Urothelium cell line (cell line): Measurements from ENCODE around the gene RSPRY1.

Experiments
- DNase-seq: peaks from one replicate; pipeline ENCODE4 v3.0.0; 2011; ENCODE audit warnings: low spot score, mixed read lengths
- FAIRE-seq: peaks from 2 replicates; lab custom pipeline; 2011; peaks lifted over from hg19 to GRCh38; lab: Jason Lieb, UNC

RSPRY1 gene

DNA sequence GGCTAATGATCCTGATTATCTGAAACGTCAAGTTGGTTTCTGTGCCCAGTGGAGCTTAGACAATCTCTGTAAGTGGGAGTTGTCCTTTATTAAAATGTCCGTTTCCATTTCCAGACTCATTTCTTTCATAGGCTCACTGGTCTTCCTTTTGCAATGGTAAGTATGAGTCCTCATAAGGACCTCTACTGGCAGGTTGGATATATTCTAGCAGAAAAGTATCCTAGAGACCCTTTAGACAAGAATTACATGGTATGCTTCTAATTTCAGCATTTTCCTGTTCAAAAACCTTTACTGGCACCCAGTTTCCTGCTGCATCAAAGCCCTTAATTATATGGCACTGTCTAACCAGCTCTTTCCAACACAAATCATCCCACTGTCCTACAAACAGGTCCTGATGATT, 30.8 kb downstream of the RSPRY1 start:
- DNase-seq (no peak), FAIRE-seq (no peak)

DNA sequence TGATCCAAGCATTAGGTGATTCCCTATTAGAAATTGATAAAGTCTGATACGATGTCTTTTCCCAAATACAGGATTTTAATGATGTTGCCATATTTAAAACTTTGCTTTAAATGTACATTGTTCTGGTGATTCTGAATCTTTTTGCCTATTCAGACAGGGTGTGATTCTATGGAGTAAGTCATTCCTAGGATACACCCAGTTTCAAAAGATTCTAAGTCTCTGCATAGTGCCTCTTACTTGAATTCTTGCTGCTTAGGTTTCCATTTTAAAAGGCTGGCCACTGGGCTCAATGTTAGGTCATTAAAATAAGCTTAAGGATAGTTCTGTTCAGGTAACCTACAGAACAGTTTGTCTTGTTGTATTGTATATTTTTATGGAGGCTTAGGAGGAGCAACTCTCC, 36.9 kb downstream of the RSPRY1 start:
- no peak for FAIRE-seq
- no peak for DNase-seq

DNA sequence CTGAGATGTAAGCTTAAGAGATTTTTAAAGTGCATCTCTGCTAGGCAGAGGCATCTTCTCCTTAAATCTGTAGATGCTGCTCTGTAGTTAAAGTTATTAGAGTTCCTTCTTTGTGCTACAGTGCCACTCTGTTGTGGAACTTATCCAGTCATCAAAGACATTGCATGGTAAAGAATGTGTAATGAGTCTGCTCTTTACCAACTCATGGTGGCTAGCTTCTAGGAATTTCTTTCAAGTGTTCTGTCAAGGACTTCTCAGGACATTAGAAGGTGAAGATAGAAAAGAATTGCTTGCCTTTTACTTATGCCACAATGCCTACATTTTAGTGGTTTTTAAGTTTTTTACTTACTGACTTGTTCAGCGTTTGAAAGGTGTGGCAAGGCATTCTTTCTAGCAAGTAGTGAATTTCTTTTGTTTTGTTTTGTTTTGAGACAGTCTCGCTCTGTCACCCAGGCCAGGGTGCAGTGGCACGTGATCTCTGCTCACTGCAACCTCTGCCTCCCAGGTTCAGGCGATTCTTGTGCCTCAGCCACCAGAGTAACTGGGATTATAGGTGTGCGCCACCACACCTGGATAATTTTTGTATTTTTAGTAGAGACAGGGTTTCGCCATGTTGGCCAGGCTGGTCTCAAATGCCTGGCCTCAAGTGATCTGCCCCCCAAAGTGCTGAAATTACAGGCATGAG, 38.7 kb downstream of the RSPRY1 start:
- FAIRE-seq (no peak), DNase-seq (no peak)

DNA sequence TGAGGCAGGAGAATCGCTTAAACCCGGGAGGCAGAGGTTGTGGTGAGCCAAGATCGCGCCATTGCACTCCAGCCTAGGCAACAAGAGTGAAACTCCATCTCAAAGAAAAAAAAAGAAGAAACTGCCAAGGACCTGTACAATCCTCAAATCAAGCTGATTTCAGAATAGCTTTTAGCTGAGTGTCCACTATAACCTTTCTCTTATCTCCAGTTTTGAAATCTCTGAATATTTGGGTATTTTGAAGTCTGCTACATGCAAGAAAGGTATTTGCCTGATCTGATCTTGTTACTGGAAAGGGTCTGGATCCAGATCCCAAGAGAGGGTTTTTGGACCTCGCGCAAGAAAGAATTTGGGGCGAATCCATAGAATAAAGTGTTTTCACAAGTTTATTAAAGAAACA, 39.8 kb downstream of the RSPRY1 start:
- FAIRE-seq (no peak), DNase-seq (no peak)

DNA sequence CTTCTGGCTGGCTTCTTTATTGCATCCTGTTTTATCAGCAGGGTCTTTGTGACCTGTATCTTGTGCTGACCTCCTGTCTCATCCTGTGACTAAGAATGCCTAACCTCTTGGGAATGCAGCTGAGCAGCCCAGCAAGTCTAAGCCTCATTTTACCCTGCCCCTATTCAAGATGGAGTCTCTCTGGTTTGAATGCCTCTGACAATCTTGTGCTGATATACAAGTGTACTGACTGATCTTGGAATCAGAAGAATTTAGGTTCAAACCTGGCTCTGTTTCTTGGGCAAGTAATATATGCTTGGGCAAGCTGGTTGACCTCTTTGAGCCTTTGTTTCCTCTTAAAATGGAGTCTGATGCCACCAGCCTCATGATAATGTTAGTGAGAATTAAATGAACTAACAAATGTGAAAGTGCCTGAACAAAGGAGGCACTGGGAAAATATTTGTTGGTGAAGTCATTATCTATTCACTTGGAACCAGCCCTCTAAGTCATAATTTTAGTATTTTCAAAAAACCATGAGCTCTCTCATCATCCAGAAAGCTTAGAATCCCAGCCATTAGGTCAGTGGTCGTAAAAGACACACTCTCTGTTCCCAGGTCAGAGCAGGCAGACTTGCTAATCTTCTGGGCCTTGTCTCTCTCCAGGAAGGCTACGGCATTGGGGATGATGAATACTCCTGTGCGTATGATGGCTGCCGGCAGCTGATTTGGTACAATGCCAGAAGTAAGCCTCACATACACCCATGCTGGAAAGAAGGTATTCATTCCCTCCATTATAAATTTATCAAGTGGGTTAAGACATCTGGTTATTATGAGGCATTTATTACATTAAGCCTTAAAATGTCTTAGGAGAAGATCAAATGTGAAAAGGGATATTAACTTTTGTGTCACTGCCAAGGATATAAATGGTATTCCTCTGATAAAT, 40.8 kb downstream of the RSPRY1 start:
- FAIRE-seq: no peak
- no peak for DNase-seq

DNA sequence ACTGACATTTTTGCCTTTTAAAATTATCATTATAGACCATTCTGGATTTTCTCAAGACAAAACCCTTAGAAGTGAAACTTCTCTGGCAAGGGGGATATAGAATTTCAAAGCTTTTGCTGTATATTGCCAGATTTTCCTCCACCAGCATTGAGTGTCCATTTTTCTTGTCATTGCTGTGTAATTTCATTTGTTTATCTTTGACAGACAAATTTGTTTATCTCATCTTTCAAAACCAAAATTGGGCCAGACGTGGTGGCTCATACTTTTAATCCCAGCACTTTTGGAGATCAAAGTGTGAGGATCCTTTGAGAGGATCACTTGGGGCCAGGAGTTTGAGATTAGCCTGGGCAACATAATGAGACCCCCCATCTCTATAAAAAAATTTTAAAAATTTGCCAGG, 43.0 kb downstream of the RSPRY1 start:
- no peak for FAIRE-seq
- DNase-seq: no peak

DNA sequence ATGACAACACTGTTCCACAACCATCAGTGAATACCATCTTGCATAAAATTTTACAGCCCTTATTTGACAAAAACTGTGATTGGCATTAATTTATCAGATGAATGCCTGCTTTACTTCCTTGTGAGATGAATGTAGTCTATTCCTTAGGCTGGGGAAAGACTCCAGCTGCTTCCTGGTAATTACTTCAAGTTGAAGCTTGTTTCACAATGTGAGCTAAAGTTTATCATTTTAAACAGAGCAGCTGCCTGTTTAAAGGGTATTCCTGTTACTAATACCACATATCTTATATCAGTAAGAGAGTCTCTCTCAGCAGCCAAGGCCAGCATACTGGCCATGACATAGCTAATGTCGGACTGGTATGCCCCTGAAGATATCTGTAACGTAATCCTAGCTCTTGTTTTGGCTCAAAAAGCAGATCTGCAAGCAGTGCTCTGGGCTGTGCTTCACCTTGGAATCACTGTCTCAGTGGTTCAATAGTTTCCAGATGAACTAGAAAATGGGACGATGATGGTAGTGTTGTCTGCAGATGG, 45.8 kb downstream of the RSPRY1 start:
- FAIRE-seq (no peak), DNase-seq (no peak)

DNA sequence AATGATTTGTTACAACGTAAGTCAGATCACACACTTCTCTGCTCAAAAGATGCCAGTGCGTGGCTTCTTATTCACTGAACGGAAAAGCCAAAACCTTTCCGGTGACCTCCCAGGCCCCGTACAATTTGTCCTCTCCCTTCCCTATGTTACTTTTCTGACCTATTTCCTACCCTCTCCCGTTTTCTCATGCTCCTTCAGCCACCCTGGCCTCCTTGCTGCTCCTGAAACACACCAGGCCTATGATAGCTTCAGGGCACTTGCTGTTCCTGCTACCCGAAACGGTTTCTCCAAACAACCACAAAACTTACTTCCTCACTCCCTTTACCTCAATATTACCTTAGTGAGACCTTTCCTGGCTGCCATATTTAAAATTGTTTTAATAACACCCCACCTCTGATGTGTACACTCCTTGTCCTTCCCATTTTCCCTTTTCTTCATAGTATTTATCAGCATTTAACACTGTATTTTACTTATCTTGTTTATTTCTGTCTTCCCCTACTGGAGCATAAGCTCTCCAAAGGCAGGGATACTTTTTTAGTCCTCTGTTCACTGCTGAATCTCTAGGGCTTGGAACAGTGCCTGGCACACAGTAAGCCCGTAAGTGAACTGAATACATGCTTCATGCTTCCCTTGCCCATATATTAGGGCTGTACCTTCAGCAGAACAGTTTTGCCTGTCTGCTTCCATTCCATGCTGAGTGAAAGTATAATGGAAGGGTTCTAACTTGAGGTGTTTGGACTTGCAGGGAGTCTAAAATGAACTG, 48.0 kb downstream of the RSPRY1 start:
- FAIRE-seq (no peak), DNase-seq (no peak)

DNA sequence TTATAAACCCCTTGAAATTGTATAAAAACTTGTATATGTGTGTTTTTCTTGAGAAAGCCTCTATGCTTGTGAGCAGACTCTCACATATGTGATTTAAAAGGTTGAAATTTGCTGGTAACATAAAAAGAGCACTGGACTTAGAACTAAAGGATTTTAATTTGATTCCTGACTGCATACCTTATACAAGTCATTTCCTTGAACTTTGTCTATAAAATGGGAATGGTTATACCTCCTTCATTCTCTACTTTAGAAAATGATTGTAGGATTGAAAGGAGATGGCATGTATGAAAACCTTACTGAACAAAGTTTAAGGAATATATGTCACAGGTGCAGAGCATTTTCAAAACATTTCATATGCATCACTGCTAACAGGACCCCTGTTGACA, 48.6 kb downstream of the RSPRY1 start:
- DNase-seq: no peak
- no peak for FAIRE-seq

DNA sequence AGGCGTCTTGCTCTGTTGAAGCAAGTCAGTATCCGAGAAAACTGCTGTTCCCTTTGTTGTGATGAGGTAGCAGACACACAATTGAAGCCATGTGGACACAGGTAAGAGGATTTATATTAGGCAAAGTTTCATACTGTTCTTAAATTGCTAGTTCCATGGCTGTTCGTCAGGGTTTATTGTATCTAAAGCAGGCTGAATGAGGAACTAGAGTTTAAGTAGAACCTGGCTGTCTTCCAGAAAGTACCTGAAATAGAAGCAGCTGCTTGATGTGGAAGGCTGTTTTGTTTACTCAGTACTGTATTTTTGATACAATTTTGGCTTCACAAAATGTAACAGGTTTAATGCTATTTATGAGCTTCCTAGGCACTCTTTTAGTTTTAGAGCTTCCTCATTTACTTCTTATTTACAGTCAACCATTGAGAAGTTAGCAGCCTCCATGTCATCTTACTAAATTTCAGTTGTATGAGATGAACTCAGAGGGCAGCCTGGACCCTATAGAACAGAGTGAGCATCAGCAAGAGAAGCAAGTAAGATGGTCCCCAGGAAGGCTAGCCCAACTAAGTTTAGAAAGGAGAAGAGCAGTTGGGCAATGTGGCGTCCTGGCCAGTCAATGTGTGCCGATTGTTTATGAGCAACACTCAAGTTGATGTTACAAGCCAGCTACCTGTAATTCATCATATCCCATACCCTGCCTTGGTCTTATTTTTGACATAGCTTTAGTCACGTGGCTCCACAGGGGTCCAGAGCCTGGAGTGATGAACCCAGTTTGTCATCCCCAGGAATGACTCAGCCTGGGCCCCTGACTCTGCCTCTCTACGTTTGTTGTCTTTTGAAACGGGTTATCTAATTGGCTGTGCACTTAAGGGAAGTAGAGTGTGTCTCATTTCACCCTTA, 49.2 kb downstream of the RSPRY1 start:
- DNase-seq (no peak), FAIRE-seq (no peak)

DNA sequence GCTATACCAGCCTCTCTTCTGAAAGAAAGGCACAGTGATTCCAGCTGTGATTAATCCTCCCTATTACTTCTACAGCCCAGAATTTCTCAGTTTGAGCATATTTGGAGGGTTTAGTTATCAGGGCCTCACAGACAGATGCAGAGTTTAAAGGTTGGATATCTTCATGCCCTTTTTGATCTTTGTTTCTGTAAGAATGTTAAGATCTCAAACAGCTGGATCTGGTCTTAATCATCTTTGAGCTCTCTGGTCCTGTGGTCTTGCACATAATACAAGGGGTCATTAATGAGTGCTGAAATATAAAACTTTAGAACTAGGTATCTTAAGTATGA, 49.9 kb downstream of the RSPRY1 start:
- FAIRE-seq: no peak
- no peak for DNase-seq

DNA sequence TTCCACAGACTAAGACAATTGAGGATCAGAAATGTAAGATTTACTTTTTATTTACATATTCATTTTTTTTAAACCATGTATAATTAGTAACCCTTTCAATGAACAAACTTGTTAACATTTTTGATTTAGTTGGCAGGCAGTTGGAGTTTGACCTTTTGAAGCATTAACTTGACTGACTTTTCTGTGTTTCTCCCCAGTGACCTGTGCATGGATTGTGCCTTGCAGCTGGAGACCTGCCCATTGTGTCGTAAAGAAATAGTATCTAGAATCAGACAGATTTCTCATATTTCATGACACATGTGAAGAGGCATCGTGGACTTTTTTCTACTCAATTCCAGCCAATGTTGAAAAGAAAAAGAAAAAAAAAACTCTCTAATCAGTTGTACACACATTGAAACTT, 52.6 kb downstream of the RSPRY1 start:
- no peak for DNase-seq
- FAIRE-seq: no peak

DNA sequence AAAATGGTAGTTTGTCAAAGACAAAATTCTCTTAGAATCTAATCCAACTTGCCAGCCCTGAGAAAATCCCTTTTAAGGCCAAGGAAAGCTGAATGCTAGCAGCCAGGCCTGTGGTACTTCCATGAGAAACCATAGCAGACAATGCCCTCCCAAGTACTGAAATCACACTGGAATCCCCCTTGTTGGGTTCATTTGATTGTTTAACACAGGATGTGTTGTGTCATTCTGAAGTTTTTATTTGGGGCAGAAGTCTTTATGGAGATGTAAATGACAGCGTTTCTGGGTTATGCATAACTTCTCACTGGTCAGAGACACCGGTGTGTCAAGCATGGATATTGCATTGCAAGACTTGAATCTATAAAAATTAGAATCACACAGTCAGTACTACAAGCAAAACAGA, 53.0 kb downstream of the RSPRY1 start:
- DNase-seq (no peak), FAIRE-seq (no peak)

DNA sequence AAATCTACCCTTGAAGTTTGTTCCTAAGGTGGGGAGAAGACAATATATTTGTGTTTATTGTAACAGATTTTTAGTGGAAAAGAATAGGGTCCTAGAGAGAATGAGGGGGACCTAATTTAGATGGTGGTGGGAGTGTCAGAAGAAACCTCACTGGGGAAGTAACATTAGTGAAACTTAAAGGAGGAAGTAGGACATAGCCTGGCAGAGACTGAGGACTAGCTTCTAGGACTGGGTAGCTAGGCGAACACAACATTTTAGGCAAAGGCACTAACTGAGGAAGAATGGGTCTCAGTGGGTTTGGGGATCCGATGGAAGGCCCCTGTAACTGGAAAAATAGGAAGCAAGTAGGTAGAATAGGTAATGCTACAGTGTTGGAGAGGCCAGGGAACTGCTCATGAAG, 54.7 kb downstream of the RSPRY1 start:
- DNase-seq (no peak), FAIRE-seq (no peak)

DNA sequence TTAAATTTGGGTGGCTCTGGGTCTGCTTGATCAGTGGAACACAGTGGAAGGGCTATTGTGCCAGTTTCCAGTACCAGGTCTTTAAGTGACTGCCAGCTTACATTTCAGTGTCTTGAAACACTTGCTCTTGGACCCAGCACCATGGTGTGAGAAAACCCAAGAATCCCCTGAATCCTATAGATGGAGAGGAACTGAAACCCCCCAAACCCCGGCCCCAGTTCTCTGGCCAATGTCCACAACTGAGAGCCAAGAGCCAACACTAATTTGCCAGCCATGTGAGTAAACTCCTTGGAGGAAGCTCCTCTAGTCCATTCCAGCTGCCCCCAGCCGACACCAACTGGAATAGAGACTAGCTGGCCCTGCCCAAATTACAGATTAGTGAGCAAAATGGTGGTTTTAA, 56.5 kb downstream of the RSPRY1 start:
- no peak for FAIRE-seq
- no peak for DNase-seq

DNA sequence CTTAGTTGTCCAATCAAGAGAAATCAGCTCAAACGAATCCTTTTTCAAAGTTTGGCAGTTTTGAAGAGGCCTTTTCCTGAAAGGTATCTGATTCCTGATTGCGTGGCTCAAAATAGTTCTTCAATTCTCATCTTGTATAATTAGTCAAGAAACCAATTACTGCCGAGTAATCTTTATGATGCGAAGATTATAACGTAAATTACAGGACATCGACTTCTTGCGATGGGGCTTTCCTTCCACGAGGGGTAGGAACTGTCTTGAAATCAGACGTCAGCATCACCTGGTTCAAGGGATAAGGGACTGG, 58.3 kb downstream of the RSPRY1 start:
- DNase-seq: no peak
- no peak for FAIRE-seq

DNA sequence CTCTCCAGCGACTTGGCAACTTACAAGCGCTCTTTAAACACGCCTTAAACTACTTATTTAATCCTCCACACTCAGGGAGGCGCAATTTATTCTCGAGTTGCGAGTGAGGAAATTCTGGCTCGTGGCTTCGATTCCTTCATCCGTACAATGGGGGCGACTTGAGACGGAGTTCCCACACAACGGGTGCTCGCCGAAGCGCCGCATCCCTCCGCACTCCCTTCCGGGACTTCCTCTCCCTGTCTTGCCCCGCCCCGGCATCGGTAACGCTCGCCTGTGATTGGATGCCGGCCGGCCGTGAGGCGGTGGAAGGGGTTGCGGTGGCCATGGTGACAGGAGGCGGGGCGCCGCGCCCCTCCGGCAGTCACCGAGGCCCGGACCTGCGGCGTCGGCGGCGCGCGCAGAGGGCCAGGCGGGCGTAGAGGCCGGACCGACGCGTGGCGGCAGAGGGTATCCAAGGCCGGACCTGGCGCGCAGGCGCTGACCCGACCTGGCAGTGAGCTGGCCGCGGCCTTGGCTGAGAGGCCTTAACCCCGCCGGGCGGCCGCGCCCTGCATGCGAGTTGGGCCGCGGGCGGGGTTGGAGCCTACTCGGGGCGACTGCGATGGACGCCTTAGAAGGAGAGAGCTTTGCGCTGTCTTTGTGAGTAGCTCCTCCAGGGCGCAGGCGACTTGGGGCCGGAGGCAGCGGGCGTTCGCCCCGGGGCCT, 58.8 kb downstream of the RSPRY1 start, which contains the start of gene ARL2BP:
Gene ARL2BP (plus strand): TSS at position 493 of the 705 bp plus-strand sequence. CDS start 109 bp downstream, at position 602.
- peak; percentile 100 for DNase-seq
- FAIRE-seq: peak; percentile 86

DNA sequence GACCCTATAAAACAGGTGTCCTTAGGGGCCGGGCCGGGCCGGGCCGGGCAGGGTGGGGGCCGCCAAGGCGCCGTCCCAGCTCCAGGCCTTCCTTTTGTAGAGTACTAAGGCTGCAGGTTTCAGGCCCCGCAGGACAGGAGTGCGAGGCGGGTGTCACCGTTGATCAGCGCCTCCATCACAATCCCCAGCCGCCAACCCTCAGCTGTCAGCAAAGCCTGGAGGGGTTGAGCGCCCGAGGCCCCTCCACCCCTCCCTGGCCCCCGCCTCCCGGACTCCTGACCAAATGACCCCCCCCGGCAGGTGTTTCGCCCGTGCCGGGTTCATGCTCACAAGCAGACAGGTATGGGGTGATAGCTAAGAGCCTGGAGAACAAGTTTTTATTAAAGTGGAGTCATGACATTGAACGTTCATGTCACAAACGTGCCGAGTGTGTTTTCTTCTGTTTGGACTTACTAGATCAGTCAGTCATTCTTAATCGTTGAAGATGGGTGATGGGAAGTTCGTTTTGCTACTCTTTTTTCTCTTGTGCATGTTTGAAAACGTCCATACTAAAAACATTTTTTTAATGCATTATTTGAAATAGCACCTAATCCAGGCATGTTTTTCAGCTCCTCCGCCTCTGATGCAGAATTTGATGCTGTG, 59.5 kb downstream of the RSPRY1 start:
- FAIRE-seq: no peak
- peak; percentile 35 for DNase-seq

DNA sequence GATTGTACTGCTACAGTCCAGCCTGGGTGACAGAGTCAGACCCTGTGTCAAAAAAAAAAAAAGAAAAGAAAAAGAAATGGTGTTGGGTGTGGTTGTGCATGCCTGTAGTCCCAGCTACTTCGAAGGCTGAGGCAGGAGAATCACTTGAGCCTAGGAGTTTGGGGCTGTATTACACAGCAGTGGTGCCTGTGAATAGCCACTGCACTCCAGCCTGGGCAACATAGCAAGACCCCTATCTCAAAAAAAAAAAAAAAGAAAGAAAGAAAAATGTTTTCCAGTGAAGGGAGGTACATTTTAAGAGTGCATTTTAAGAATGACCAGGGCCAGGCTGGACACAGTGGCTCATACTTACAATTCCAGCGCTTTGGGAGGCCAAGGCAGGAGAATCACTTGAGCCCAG, 65.2 kb downstream of the RSPRY1 start:
- DNase-seq: no peak
- FAIRE-seq: no peak
